ENCODE results near the gene KCNIP1. TPM values are rescaled to one million over a fixed set of nuclear protein-coding genes. Genes with fewer than 3 reads are reported as not detected.
A peak's percentile ranks its signal among the peaks of the same experiment; 100 is the strongest.

Gene KCNIP1
- polyA plus RNA-seq, 1 of the 3 experiments (the other 2 are of a cell fraction) = 1.3 TPM

GRCh38 chr5:170614720-170615119 lies 110.9 kb downstream of the KCNIP1 start (continued):
- TF ChIP-seq PBX3 (IDR thresholded peaks at IDR 0.05) = 0 out of 2 replicates have a peak, but pooled peaks have one; percentile 11
- TF ChIP-seq YY1 (IDR thresholded peaks at IDR 0.05; ENCODE audit: low read depth) = no peak
- peak; percentile 33; the same call in 1 of the 2 replicates for TF ChIP-seq NFIC (IDR thresholded peaks at IDR 0.05; ENCODE audit: borderline replicate concordance)
- peak; percentile 68 for TF ChIP-seq JUND (IDR thresholded peaks at IDR 0.05)
- TF ChIP-seq FOSL2 (IDR thresholded peaks at IDR 0.05; ENCODE audit: borderline replicate concordance, low read depth) = peak; percentile 84
- TF ChIP-seq EP300 (IDR thresholded peaks at IDR 0.05; ENCODE audit: borderline replicate concordance in 1 of 2, low read depth in 1 of 2, low read length in 1 of 2) = peak in 1 of 2 experiments; percentile 53; a peak in 1 of 4 replicates

- CTCF ChIA-PET = interaction anchor here (0.7 to 27.0 kb wide), 6 partner anchors 10 to 344 kb away, joined by 3 to 614 read pairs (median 142); no protein-coding TSS in a partner anchor
- H3K4me1 ChIP-seq (ENCODE audit: control insufficient read depth in 1 of 2, insufficient read depth in 2 of 2, low read depth in 1 of 2, low read length in 1 of 2) = peaks cover 4 to 17% of the 10 kb centered on the region in 2 experiments; a peak in 2 of 4 replicates
- WGBS (ENCODE audit: low lambda C conversion rate) = 58% methylated on average over 7 of the region's 7 CpGs
Measured at GRCh38 chr5:170617533-170618490, 114.0 kb downstream of the KCNIP1 start.

GRCh38 chr5:170619869-170620268 lies 116.0 kb downstream of the KCNIP1 start:
- Histone ChIP-seq H3K4me1 (ENCODE audit: control insufficient read depth in 1 of 2, insufficient read depth in 2 of 2, low read depth in 1 of 2, low read length in 1 of 2) (peaks cover 0 to under 1% of the 10 kb centered on the region in 2 experiments; a peak in 1 of 4 replicates), H3K9me3 (no peaks in the 10 kb centered on the region), H2AFZ (ENCODE audit: low read depth) (no peak overlapping the region), H3K36me3 (replicated peaks in 1 of 2; ENCODE audit: control insufficient read depth in 1 of 2, insufficient read depth in 2 of 2, low read length in 1 of 2) (no peaks in the 10 kb centered on the region), H3K9ac (no peak overlapping the region), H3K27ac (ENCODE audit: low read depth in 2 of 2, low read length in 1 of 2) (no peak overlapping the region), H3K4me2 (no peak overlapping the region), H3K4me3 (ENCODE audit: low read depth in 2 of 2, low read length in 1 of 2) (no peak overlapping the region), H3K9me2 (no peaks in the 10 kb centered on the region), H3F3A (replicated peaks; ENCODE audit: insufficient read depth) (no peaks in the 10 kb centered on the region), H4K20me1 (ENCODE audit: insufficient read depth) (no peaks in the 10 kb centered on the region), H3K79me2 (ENCODE audit: insufficient read depth) (no peaks in the 10 kb centered on the region), H3K27me3 (ENCODE audit: insufficient read depth) (no peaks in the 10 kb centered on the region)
- 71% methylated on average over 1 of the region's 1 CpG for WGBS (ENCODE audit: low lambda C conversion rate)
- CTCF ChIA-PET = interaction anchor here (1.5 to 19.5 kb wide), 4 partner anchors 14 to 394 kb away, joined by 5 to 614 read pairs (median 142); no protein-coding TSS in a partner anchor
- POLR2A ChIA-PET = no interaction called here
- no peak for DNase-seq
- TF ChIP-seq RXRA (IDR thresholded peaks at IDR 0.05; ENCODE audit: borderline replicate concordance, low read depth) = no peak
- no peak for TF ChIP-seq JUND (IDR thresholded peaks at IDR 0.05)
- no peak for TF ChIP-seq IRF3 (IDR thresholded peaks at IDR 0.05; ENCODE audit: low read depth, low read length)
- TF ChIP-seq MEF2A (IDR thresholded peaks at IDR 0.05; ENCODE audit: borderline replicate concordance, low read depth) = no peak
- no peak for TF ChIP-seq RAD21 (IDR thresholded peaks at IDR 0.05; ENCODE audit: low read length)
- TF ChIP-seq YY1 (IDR thresholded peaks at IDR 0.05; ENCODE audit: low read depth) = no peak
- TF ChIP-seq SMC3 (IDR thresholded peaks at IDR 0.05; ENCODE audit: low read depth, low read length) = no peak
- no peak for TF ChIP-seq NRF1 (IDR thresholded peaks at IDR 0.05; ENCODE audit: low read depth, low read length)
- no peak for TF ChIP-seq USF2 (IDR thresholded peaks at IDR 0.05; ENCODE audit: borderline replicate concordance, low read depth, low read length)
- no peak for TF ChIP-seq RCOR1 (IDR thresholded peaks at IDR 0.05; ENCODE audit: low read length)

More at GRCh38 chr5:170617533-170618490, 114.0 kb downstream of the KCNIP1 start:
- Histone ChIP-seq H3F3A (replicated peaks; ENCODE audit: insufficient read depth) (no peaks in the 10 kb centered on the region), H3K9me3 (no peaks in the 10 kb centered on the region), H3K27me3 (ENCODE audit: insufficient read depth) (no peaks in the 10 kb centered on the region), H4K20me1 (ENCODE audit: insufficient read depth) (no peaks in the 10 kb centered on the region), H3K4me2 (no peak overlapping the region), H3K79me2 (ENCODE audit: insufficient read depth) (no peaks in the 10 kb centered on the region), H2AFZ (ENCODE audit: low read depth) (no peak overlapping the region), H3K4me3 (ENCODE audit: low read depth in 2 of 2, low read length in 1 of 2) (no peak overlapping the region), H3K27ac (ENCODE audit: low read depth in 2 of 2, low read length in 1 of 2) (no peak overlapping the region), H3K9ac (no peak overlapping the region), H3K9me2 (no peaks in the 10 kb centered on the region), H3K36me3 (replicated peaks in 1 of 2; ENCODE audit: control insufficient read depth in 1 of 2, insufficient read depth in 2 of 2, low read length in 1 of 2) (no peaks in the 10 kb centered on the region)
- no peak for TF ChIP-seq RFX5 (IDR thresholded peaks at IDR 0.05; ENCODE audit: low read length)
- no peak for TF ChIP-seq USF2 (IDR thresholded peaks at IDR 0.05; ENCODE audit: borderline replicate concordance, low read depth, low read length)
- TF ChIP-seq TEAD4 (IDR thresholded peaks at IDR 0.05; ENCODE audit: borderline replicate concordance, insufficient read depth) = no peak
- TF ChIP-seq EP300 (IDR thresholded peaks at IDR 0.05; ENCODE audit: borderline replicate concordance in 1 of 2, low read depth in 1 of 2, low read length in 1 of 2) = no peak
- no peak for TF ChIP-seq JUND (IDR thresholded peaks at IDR 0.05)
- DNase-seq = no peak
- POLR2A ChIA-PET = no interaction called here

All from SK-N-SH (cell line).